Trophoblast cell (in vitro differentiated cells and primary cell): ENCODE data around the gene ENOSF1.

Experiments used
- DNase-seq, 2 donors: peaks; one replicate each; pipeline ENCODE4 v3.0.0-alpha.2; 2016
- H2AFZ ChIP-seq: 2 replicates; pipeline ENCODE4 v1.6.1; 2013; ENCODE audit warnings: low read length, moderate library complexity, mild to moderate bottlenecking; ENCODE audit not compliant: insufficient read depth, poor library complexity
- H2AK5ac ChIP-seq: 2 replicates; pipeline ENCODE4 v1.6.1; 2013; ENCODE audit warnings: mild to moderate bottlenecking, low read length
- H2BK120ac ChIP-seq: 2 replicates; pipeline ENCODE4 v1.6.1; 2013; ENCODE audit warnings: low read length, mild to moderate bottlenecking, moderate library complexity; ENCODE audit not compliant: insufficient read depth, poor library complexity
- H2BK12ac ChIP-seq: 2 replicates; pipeline ENCODE4 v1.6.1; 2013; ENCODE audit warnings: mild to moderate bottlenecking, low read length, moderate library complexity
- H2BK5ac ChIP-seq: 2 replicates; pipeline ENCODE4 v1.6.1; 2013; ENCODE audit warnings: low read length, low read depth, moderate library complexity, mild to moderate bottlenecking; ENCODE audit not compliant: poor library complexity
- H3K14ac ChIP-seq: 2 replicates; pipeline ENCODE4 v1.6.1; 2013; ENCODE audit warnings: mild to moderate bottlenecking, low read length
- H3K18ac ChIP-seq: 2 replicates; pipeline ENCODE4 v1.6.1; 2013; ENCODE audit warnings: mild to moderate bottlenecking, low read length
- H3K23ac ChIP-seq: 2 replicates; pipeline ENCODE4 v1.6.1; 2013; ENCODE audit warnings: low read length
- H3K27ac ChIP-seq: 2 replicates; pipeline ENCODE4 v1.5.1; 2013; ENCODE audit warnings: low read depth, mild to moderate bottlenecking, inconsistent platforms, low read length, moderate library complexity
- H3K27me3 ChIP-seq: 2 replicates; pipeline ENCODE4 v1.6.1; 2013; ENCODE audit warnings: inconsistent platforms, mild to moderate bottlenecking, low read length, moderate library complexity; ENCODE audit not compliant: insufficient read depth
- H3K36me3 ChIP-seq, 2 experiments: 1 replicate in 1 of 2; 2 replicates in 1 of 2; pipeline ENCODE4 v1.6.1; 2013; ENCODE audit warnings: low read length in 2 of 2, mild to moderate bottlenecking in 2 of 2, moderate library complexity in 1 of 2; ENCODE audit not compliant: insufficient read depth in 2 of 2, control insufficient read depth in 1 of 2
- H3K4ac ChIP-seq: 2 replicates; pipeline ENCODE4 v1.6.1; 2013; ENCODE audit warnings: low read depth, mild to moderate bottlenecking, low read length, moderate library complexity
- H3K4me1 ChIP-seq, 2 experiments: 1 replicate in 1 of 2; 2 replicates in 1 of 2; pipeline ENCODE4 v1.6.1; 2013; ENCODE audit warnings: low read length in 2 of 2, mild to moderate bottlenecking in 2 of 2, moderate library complexity in 1 of 2; ENCODE audit not compliant: insufficient read depth in 2 of 2, control insufficient read depth in 1 of 2
- H3K4me2 ChIP-seq: 2 replicates; pipeline ENCODE4 v1.6.1; 2013; ENCODE audit warnings: inconsistent platforms, mild to moderate bottlenecking, low read length, moderate library complexity
- H3K4me3 ChIP-seq: 2 replicates; pipeline ENCODE4 v1.5.1; 2013; ENCODE audit warnings: mild to moderate bottlenecking, low read depth, low read length, inconsistent platforms
- H3K79me1 ChIP-seq: one replicate; pipeline ENCODE4 v1.6.1; 2013; ENCODE audit warnings: low read length
- H3K79me2 ChIP-seq: 2 replicates; pipeline ENCODE4 v1.6.1; 2013; ENCODE audit warnings: low read length, mild to moderate bottlenecking; ENCODE audit not compliant: control insufficient read depth, insufficient read depth, poor library complexity
- H3K9ac ChIP-seq: 2 replicates; pipeline ENCODE4 v1.6.1; 2013; ENCODE audit warnings: mild to moderate bottlenecking, low read length
- H3K9me3 ChIP-seq: 2 replicates; pipeline ENCODE4 v1.6.1; 2013; ENCODE audit warnings: low read depth, mild to moderate bottlenecking, control low read depth, inconsistent platforms, low read length; ENCODE audit not compliant: insufficient read depth
- H4K12ac ChIP-seq: 2 replicates; pipeline ENCODE4 v1.6.1; 2013; ENCODE audit warnings: low read depth, mild to moderate bottlenecking, low read length, moderate library complexity
- H4K8ac ChIP-seq: 2 replicates; pipeline ENCODE4 v1.6.1; 2013; ENCODE audit warnings: low read depth, mild to moderate bottlenecking, low read length, moderate library complexity
- H4K91ac ChIP-seq: one replicate; pipeline ENCODE4 v1.6.1; 2013; ENCODE audit warnings: low read depth, mild to moderate bottlenecking, low read length, moderate library complexity
- WGBS: extraction: QIAGEN DNeasy Blood & Tissue Kit; methylation state at CpG from one replicate; pipeline ENCODE4 v1.1.7; 2013; ENCODE audit warnings: missing lambda C conversion rate; ENCODE audit not compliant: insufficient read length, insufficient coverage; ENCODE audit errors: extremely low coverage; 5-methylcytosine and 5-hydroxymethylcytosine counted together

The ENOSF1 gene

DNA sequence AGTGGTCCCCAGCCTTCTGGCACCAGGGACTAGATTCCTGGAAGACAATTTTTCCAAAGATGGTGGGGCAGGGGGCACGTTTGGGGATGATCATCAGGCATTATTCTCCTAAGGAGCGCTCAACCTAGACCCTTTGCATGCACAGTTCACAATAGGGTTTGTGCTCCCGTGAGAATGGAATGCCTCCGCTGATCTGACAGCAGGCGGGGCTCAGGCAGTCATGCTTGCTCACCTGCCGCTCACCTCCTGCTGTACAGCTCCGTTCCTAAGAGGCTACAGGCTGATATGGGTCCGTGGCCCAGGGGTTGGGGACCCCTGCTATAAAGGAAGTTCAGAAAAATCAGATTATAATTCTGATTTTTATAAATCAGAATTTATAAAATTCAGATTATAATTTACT lies 77.3 kb downstream of the ENOSF1 start:
- Histone ChIP-seq H3K4me1 (peaks cover 0 to 2% of the 10 kb centered on the region in 2 experiments), H3K36me3 (no peaks in the 10 kb centered on the region)
- no CpG with 5 or more reads among the region's 8 CpGs for WGBS

DNA sequence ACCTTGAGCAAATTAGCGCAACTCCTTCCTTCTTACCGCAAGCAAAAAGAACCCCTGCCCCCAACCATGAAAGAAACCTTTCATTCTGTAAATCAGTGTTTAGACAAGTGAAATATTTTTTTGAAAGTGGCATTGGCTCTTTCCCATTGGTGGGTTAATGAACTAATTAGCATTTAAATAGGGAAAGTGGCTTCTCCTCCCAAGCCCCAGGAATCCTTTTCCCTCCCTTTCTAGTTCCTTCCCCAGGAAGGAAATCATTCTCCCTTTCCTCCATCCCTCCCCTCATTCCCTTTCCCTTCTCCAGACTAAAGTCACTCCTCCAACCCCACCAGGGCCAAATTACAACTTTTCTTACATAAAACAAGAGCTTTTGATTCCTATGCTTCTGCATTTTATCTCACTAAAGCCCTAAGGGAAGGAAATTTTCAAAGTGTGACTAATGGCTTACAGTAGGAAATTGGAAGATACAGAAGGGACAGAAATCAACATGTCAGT lies 77.8 kb downstream of the ENOSF1 start:
- H2BK120ac ChIP-seq: no peak overlapping the region
- H2BK5ac ChIP-seq: no peak overlapping the region
- DNase-seq: no peak
- no peaks in the 10 kb centered on the region for H3K27me3 ChIP-seq
- H3K79me1 ChIP-seq: no peaks in the 10 kb centered on the region
- no peak overlapping the region for H3K9ac ChIP-seq
- H3K27ac ChIP-seq: no peak overlapping the region
- H3K36me3 ChIP-seq: no peaks in the 10 kb centered on the region
- no peak overlapping the region for H3K14ac ChIP-seq
- H2BK12ac ChIP-seq: no peak overlapping the region
- H3K18ac ChIP-seq: no peak overlapping the region
- no peaks in the 10 kb centered on the region for H3K79me2 ChIP-seq
- H3K9me3 ChIP-seq: no peaks in the 10 kb centered on the region
- no peak overlapping the region for H3K4me2 ChIP-seq
- no peak overlapping the region for H3K4ac ChIP-seq
- H3K4me3 ChIP-seq: no peak overlapping the region
- no peak overlapping the region for H4K12ac ChIP-seq
- no peak overlapping the region for H2AK5ac ChIP-seq
- peaks cover 0 to 2% of the 10 kb centered on the region in 2 experiments for H3K4me1 ChIP-seq
- no CpG with 5 or more reads among the region's 2 CpGs for WGBS
- H2AFZ ChIP-seq: no peak overlapping the region
- no peak overlapping the region for H4K8ac ChIP-seq
- no peak overlapping the region for H3K23ac ChIP-seq
- H4K91ac ChIP-seq: no peak overlapping the region

More for the DNA sequence above, 77.3 kb downstream of the ENOSF1 start:
- Histone ChIP-seq H3K9ac (no peak overlapping the region), H3K4me2 (no peak overlapping the region), H3K27me3 (no peaks in the 10 kb centered on the region), H3K9me3 (no peaks in the 10 kb centered on the region), H2AK5ac (no peak overlapping the region), H4K8ac (no peak overlapping the region), H4K12ac (no peak overlapping the region), H3K27ac (no peak overlapping the region), H3K79me2 (no peaks in the 10 kb centered on the region), H2BK120ac (no peak overlapping the region), H3K18ac (no peak overlapping the region), H3K4ac (no peak overlapping the region), H3K4me3 (no peak overlapping the region), H4K91ac (no peak overlapping the region), H2BK12ac (no peak overlapping the region), H3K23ac (no peak overlapping the region), H3K79me1 (no peaks in the 10 kb centered on the region), H2BK5ac (no peak overlapping the region), H2AFZ (no peak overlapping the region), H3K14ac (no peak overlapping the region)
- no peak for DNase-seq

DNA sequence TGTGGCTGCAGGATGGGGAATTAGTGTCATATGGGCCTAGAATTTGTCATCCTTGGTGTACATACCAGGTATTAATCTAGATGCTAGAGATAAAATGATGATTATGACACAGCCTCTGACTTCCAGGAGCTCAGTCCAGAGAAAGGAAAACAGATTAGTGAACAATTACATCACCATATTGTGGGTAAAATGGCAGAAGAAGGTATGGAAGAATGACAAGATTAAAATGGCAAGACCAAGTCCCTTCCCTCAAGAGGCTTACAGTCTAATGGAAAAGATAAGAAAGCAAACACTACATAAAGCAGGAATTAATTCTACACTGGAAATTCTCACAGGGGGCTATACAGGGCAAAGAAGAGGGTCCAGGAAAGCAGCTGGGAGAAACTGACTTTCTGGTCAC lies 80.9 kb downstream of the ENOSF1 start:
- Histone ChIP-seq H3K36me3 (no peaks in the 10 kb centered on the region), H3K4me3 (no peak overlapping the region), H4K12ac (no peak overlapping the region), H2BK120ac (no peak overlapping the region), H4K8ac (no peak overlapping the region), H2BK5ac (no peak overlapping the region), H3K9me3 (no peaks in the 10 kb centered on the region), H4K91ac (no peak overlapping the region), H2BK12ac (no peak overlapping the region), H3K4ac (no peak overlapping the region), H2AK5ac (no peak overlapping the region), H3K4me1 (peaks cover 0 to 2% of the 10 kb centered on the region in 2 experiments), H3K23ac (no peak overlapping the region), H2AFZ (no peak overlapping the region), H3K18ac (no peak overlapping the region), H3K27ac (no peak overlapping the region), H3K27me3 (no peaks in the 10 kb centered on the region), H3K79me2 (no peaks in the 10 kb centered on the region), H3K9ac (no peak overlapping the region), H3K79me1 (no peaks in the 10 kb centered on the region), H3K14ac (no peak overlapping the region), H3K4me2 (no peak overlapping the region)
- DNase-seq: no peak

DNA sequence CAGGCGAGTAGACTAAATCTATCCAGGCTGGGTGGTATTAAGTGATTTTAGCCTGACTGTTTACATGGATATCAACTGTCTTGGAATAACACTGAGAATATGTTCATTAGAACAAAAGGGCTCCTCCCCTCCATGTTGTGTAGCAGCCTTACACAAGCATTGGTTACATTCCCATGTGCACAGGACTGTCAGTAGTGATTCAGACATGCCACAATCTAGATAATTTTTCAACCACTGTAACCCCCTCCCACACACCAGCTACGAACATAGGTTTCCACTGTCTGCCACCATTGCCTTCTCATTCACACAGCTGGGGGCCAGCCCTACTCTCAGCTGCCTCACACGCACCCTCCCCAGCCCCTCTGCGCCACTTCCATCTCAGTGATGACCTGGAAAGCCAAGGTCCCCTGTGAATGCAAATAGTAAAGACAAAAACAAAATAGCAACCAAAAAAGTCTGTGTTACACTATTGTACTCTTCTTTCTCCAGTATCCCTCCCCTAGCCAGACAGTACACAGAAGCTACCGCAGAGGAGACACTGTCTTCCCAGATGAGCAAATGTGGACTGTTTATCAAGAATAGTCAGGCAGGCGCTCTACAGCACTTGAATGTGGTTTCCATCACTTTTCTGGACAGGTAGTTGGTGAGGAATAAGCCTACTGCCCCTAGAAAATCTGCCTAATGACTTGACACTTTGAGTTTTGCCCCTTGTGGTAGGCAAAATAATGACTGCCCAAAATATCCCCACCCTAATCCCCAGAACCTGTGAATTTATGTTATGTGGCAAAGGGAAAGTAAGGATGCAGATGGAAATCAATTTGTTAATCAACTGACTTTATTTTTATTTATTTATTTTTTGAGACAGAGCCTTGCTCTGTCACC lies 82.9 kb downstream of the ENOSF1 start:
- Histone ChIP-seq H3K14ac (no peak overlapping the region), H4K8ac (no peak overlapping the region), H4K12ac (no peak overlapping the region), H3K36me3 (no peaks in the 10 kb centered on the region), H3K9ac (no peak overlapping the region), H3K9me3 (no peaks in the 10 kb centered on the region), H3K4ac (no peak overlapping the region), H3K79me2 (no peaks in the 10 kb centered on the region), H3K4me1 (no peaks in the 10 kb centered on the region), H2BK120ac (no peak overlapping the region), H2BK5ac (no peak overlapping the region), H3K27ac (no peak overlapping the region), H3K4me3 (no peak overlapping the region), H4K91ac (no peak overlapping the region), H2AK5ac (no peak overlapping the region), H3K23ac (no peak overlapping the region), H2BK12ac (no peak overlapping the region), H3K79me1 (no peaks in the 10 kb centered on the region), H3K27me3 (no peaks in the 10 kb centered on the region), H3K18ac (no peak overlapping the region), H2AFZ (no peak overlapping the region), H3K4me2 (no peak overlapping the region)
- DNase-seq: no peak
- WGBS: no CpG with 5 or more reads among the region's 6 CpGs
